Measurements from ENCODE around the gene TNNI3. TPM values are rescaled to one million over a fixed set of nuclear protein-coding genes. Genes with fewer than 3 reads are reported as not detected.
A peak's percentile ranks its signal among the peaks of the same experiment; 100 is the strongest.

The TNNI3 gene
- total and polyA plus RNA-seq, 9 of the 15 experiments (the other 6 are each of a cell fraction or from before 2014, with no cell fraction given), result 4.7 to 158 (median 42.0) TPM

DNA sequence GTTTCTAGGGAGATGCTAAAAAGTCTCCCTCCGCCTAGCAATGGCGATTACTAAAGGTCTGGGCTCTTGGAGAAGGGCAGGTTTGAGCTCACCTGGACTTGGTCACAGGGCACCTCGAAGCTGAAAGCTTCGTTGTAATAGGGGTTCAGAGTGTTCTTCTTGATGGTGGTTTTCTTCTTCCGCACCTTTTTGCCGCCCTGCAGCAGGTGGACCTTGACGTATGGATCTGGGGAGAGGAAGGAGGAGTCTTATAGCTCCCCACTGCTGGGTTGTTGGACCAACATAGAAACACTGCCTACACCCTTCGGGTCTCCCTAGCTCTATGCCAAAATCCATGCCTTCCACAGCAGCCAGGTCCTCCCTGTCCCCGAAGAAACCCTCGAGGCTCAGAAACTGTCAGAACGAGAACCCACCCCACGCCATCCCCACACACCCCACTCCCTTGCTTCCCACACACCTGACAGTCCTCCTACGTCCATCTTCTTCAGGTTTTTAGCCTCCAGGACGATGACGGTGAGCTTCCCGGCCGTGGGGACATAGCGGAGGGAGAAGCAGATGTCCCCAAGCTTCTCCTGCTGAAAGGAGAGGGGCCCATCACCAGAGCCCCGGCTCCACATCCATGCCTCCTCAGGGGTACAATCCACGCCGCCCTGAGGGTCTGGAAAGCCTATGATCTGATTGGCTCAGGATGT lies 17.0 kb upstream of the TNNI3 start (continued):
- TF ChIP-seq GTF2B (IDR thresholded peaks at IDR 0.05; ENCODE audit: extremely low read depth, insufficient read length), result peak; percentile 40
- TF ChIP-seq TBP (optimal IDR thresholded peaks at IDR 0.05; ENCODE audit: low read depth, low read length), result peak; percentile 67
- TF ChIP-seq POLR2AphosphoS5 (IDR thresholded peaks at IDR 0.05; ENCODE audit: control insufficient read depth, insufficient read depth, low read depth, low read length), result peak; percentile 27; the same call in 1 of the 2 replicates

DNA sequence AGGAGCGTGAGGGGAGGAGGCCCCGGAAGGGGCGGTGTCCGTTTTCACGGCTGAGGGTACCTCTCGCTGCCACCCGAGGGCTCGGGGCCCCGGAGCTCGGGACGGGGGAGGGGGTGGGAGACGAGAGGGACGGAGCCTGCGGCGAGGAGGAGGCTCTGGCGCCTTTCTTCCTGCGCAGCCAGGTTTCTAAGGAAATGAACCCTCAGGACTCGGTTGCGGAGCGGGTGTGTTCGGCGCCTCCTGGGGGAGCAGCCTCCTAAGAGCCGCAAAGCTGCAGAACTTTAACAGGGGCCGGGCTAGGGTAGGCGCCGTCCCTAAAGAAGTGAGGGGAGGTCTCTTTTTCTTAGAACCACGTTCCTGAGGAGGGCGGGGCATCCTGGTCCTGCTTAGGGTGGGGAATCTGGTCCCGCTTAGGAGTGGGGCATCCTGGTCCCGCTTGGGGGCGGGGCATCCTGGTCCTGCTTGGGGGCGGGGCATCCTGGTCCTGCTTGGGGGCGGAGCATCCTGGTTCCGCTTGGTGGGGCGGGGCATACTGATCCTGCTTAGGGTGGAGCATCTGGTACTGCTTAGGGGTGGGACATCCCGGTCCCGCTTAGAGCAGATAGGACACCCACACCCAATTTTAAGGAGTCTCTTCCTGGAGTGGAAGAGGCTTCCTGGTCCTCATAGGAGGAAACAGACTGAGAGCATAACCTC lies 16.3 kb upstream of the TNNI3 start:
- Histone ChIP-seq H3K36me3 (ENCODE audit: control insufficient read depth, insufficient read depth, low read length) (no peaks in the 10 kb centered on the region), H4K20me1 (replicated peaks; ENCODE audit: control insufficient read depth, insufficient read depth, low read length) (no peaks in the 10 kb centered on the region), H3K79me2 (ENCODE audit: control insufficient read depth, insufficient read depth, low read length) (no peaks in the 10 kb centered on the region; the same call in 2 of the 3 replicates), H3K4me1 (replicated peaks in 1 of 2; ENCODE audit: control insufficient read depth in 2 of 2, insufficient read depth in 2 of 2, low read length in 2 of 2) (peaks cover 27 to 41% of the 10 kb centered on the region in 2 experiments; a peak in 4 of 5 replicates), H3K9me3 (replicated peaks; ENCODE audit: control insufficient read depth, insufficient read depth, low read depth, low read length) (no peaks in the 10 kb centered on the region), H2AFZ (ENCODE audit: low read depth, low read length) (peak overlapping the region; percentile 95), H3K27ac (ENCODE audit: extremely low read depth, low read depth, low read length) (peak overlapping the region; percentile 75), H3K9ac (ENCODE audit: insufficient read depth in 1 of 2, low read depth in 2 of 2, low read length in 2 of 2) (peak overlapping the region; percentile 72 to 94), H3K9me1 (ENCODE audit: control insufficient read depth, insufficient read depth, low read length) (no peaks in the 10 kb centered on the region), H3K4me2 (ENCODE audit: insufficient read depth, low read length) (peak overlapping the region; percentile 88), H3K4me3 (peak overlapping the region; percentile 60), H3K27me3 (ENCODE audit: control insufficient read depth in 2 of 2, insufficient read depth in 2 of 2, low read length in 2 of 2) (no peaks in the 10 kb centered on the region)
- ChIA-PET POLR2A (interaction anchor here (0.5 to 2.7 kb wide), 8 partner anchors 13 to 279 kb away, joined by 3 to 19 read pairs (median 4); partner anchors contain the start of gene UBE2S), CTCF (ENCODE audit: low intra/inter-chr PET ratio) (no interaction called here)
- peak; percentile 84 for ATAC-seq
- no TSS peak for BruUV-seq (replicated peaks)
- intact Hi-C loops (cut with micrococcal nuclease) (no loop called here), in situ Hi-C loops (cut with MboI) (loop anchor here (25.0 kb wide), 1 partner anchor 963 kb away; the partner anchor contains the start of gene ZNF444)
- peak; percentile 97 for FAIRE-seq
- WGBS (ENCODE audit: insufficient coverage, low coverage, missing lambda C conversion rate), result 2% methylated on average over 23 of the region's 37 CpGs
- peak; percentile 90 to 94 (median 92) for DNase-seq (ENCODE audit: extremely low read depth in 1 of 4, low spot score in 3 of 4)
- TF ChIP-seq FOXA1 (IDR thresholded peaks at IDR 0.05; ENCODE audit: borderline replicate concordance), result no peak
- TF ChIP-seq GTF2F1 (IDR thresholded peaks at IDR 0.05; ENCODE audit: low read depth, low read length), result no peak
- TF ChIP-seq CBX8 (IDR thresholded peaks at IDR 0.05; ENCODE audit: borderline replicate concordance, extremely low read depth, low read depth, low read length, poor library complexity, severe bottlenecking), result no peak
- TF ChIP-seq, protein P1, sequence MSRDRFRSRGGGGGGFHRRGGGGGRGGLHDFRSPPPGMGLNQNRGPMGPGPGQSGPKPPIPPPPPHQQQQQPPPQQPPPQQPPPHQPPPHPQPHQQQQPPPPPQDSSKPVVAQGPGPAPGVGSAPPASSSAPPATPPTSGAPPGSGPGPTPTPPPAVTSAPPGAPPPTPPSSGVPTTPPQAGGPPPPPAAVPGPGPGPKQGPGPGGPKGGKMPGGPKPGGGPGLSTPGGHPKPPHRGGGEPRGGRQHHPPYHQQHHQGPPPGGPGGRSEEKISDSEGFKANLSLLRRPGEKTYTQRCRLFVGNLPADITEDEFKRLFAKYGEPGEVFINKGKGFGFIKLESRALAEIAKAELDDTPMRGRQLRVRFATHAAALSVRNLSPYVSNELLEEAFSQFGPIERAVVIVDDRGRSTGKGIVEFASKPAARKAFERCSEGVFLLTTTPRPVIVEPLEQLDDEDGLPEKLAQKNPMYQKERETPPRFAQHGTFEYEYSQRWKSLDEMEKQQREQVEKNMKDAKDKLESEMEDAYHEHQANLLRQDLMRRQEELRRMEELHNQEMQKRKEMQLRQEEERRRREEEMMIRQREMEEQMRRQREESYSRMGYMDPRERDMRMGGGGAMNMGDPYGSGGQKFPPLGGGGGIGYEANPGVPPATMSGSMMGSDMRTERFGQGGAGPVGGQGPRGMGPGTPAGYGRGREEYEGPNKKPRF (IDR thresholded peaks at IDR 0.05; ENCODE audit: low read depth, low read length), result no peak
- no peak for TF ChIP-seq THRA (IDR thresholded peaks at IDR 0.05)
- no peak for TF ChIP-seq HNRNPL (IDR thresholded peaks at IDR 0.05; ENCODE audit: low read depth, low read length)
- no peak for TF ChIP-seq KHSRP (IDR thresholded peaks at IDR 0.05)
- TF ChIP-seq, protein P2, sequence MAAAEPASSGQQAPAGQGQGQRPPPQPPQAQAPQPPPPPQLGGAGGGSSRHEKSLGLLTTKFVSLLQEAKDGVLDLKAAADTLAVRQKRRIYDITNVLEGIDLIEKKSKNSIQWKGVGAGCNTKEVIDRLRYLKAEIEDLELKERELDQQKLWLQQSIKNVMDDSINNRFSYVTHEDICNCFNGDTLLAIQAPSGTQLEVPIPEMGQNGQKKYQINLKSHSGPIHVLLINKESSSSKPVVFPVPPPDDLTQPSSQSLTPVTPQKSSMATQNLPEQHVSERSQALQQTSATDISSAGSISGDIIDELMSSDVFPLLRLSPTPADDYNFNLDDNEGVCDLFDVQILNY (CRISPR knock-in tag; IDR thresholded peaks at IDR 0.05), result no peak
- TF ChIP-seq HDAC8 (tag; IDR thresholded peaks at IDR 0.05), result no peak
